HEK293 (cell line): Measurements from ENCODE around the gene RIMKLA.

ENCODE experiments used
- GLI4 ChIP-seq: fragments of 450-650 bp; formaldehyde crosslinking; IDR thresholded peaks from 2 replicates; pipeline ENCODE4 v1.5.1; 2016; ENCODE audit warnings: missing biosample characterization, missing genetic modification characterization
- GLIS1 ChIP-seq: fragments of 450-650 bp; formaldehyde crosslinking; IDR thresholded peaks from 2 replicates; pipeline ENCODE4 v1.5.1; 2016; ENCODE audit warnings: missing biosample characterization, missing genetic modification characterization
- HOXD13 ChIP-seq: sonication (generic); formaldehyde crosslinking; IDR thresholded peaks from 2 replicates; pipeline ENCODE4 v1.8.0; 2022; ENCODE audit warnings: missing genetic modification reagents, borderline replicate concordance
- KLF17 ChIP-seq: fragments of 450-650 bp; formaldehyde crosslinking; IDR thresholded peaks from 2 replicates; pipeline ENCODE4 v1.5.1; 2016; ENCODE audit warnings: missing biosample characterization, missing genetic modification characterization
- MEIS1 ChIP-seq: sonication (generic); formaldehyde crosslinking; IDR thresholded peaks from 2 replicates; pipeline ENCODE4 v1.8.1; 2022; ENCODE audit warnings: missing genetic modification reagents, mild to moderate bottlenecking, borderline replicate concordance
- PATZ1 ChIP-seq: fragments of 450-650 bp; formaldehyde crosslinking; IDR thresholded peaks from 2 replicates; pipeline ENCODE4 v1.5.1; 2016; ENCODE audit warnings: missing biosample characterization, missing genetic modification characterization
- SALL2 ChIP-seq: fragments of 450-650 bp; formaldehyde crosslinking; IDR thresholded peaks from 2 replicates; pipeline ENCODE4 v1.5.0; 2017; ENCODE audit warnings: missing biosample characterization, mild to moderate bottlenecking, missing genetic modification characterization, borderline replicate concordance
- SP3 ChIP-seq: fragments of 450-650 bp; formaldehyde crosslinking; IDR thresholded peaks from 2 replicates; pipeline ENCODE4 v1.5.1; 2016; ENCODE audit warnings: missing biosample characterization, missing genetic modification characterization
- YY1 ChIP-seq: fragments of 450-650 bp; formaldehyde crosslinking; IDR thresholded peaks from 2 replicates; pipeline ENCODE4 v1.5.1; 2018; ENCODE audit warnings: missing biosample characterization, missing genetic modification characterization
- ZBTB11 ChIP-seq: fragments of 450-650 bp; formaldehyde crosslinking; conservative IDR thresholded peaks from 2 replicates; pipeline ENCODE4 v1.5.1; 2016; ENCODE audit warnings: low read depth, missing biosample characterization, missing genetic modification characterization
- ZBTB26 ChIP-seq: fragments of 450-650 bp; formaldehyde crosslinking; optimal IDR thresholded peaks from 2 replicates; pipeline ENCODE3; 2016; ENCODE audit warnings: missing biosample characterization, mild to moderate bottlenecking, missing genetic modification characterization
- ZBTB44 ChIP-seq: fragments of 450-650 bp; IDR thresholded peaks from 2 replicates; pipeline ENCODE4 v1.5.1; 2018; ENCODE audit warnings: missing biosample characterization, mild to moderate bottlenecking, missing genetic modification characterization
- ZBTB49 ChIP-seq: fragments of 450-650 bp; formaldehyde crosslinking; IDR thresholded peaks from 2 replicates; pipeline ENCODE4 v1.5.1; 2016; ENCODE audit warnings: missing biosample characterization, missing genetic modification characterization, low read depth
- ZBTB8A ChIP-seq: fragments of 450-650 bp; formaldehyde crosslinking; IDR thresholded peaks from 2 replicates; pipeline ENCODE4 v1.5.1; 2016; ENCODE audit warnings: missing biosample characterization, missing genetic modification characterization
- ZNF18 ChIP-seq: fragments of 450-650 bp; formaldehyde crosslinking; IDR thresholded peaks from 2 replicates; pipeline ENCODE4 v1.5.1; 2016; ENCODE audit warnings: missing biosample characterization, missing genetic modification characterization
- ZNF184 ChIP-seq: fragments of 450-650 bp; IDR thresholded peaks from 2 replicates; pipeline ENCODE4 v1.5.1; 2018; ENCODE audit warnings: missing biosample characterization, mild to moderate bottlenecking, missing genetic modification characterization
- ZNF335 ChIP-seq: fragments of 450-650 bp; formaldehyde crosslinking; conservative IDR thresholded peaks from 2 replicates; pipeline ENCODE4 v1.5.1; 2016; ENCODE audit warnings: missing biosample characterization, missing genetic modification characterization
- ZNF341 ChIP-seq: fragments of 450-650 bp; formaldehyde crosslinking; IDR thresholded peaks from 2 replicates; pipeline ENCODE4; 2016; ENCODE audit warnings: low read depth, missing biosample characterization, missing genetic modification characterization
- ZNF449 ChIP-seq: fragments of 450-650 bp; formaldehyde crosslinking; IDR thresholded peaks from 2 replicates; pipeline ENCODE4 v1.5.1; 2017; ENCODE audit warnings: missing biosample characterization, mild to moderate bottlenecking, missing genetic modification characterization, moderate library complexity
- ZNF561 ChIP-seq: fragments of 450-650 bp; IDR thresholded peaks from 2 replicates; pipeline ENCODE4 v1.5.1; 2018; ENCODE audit warnings: missing biosample characterization, missing genetic modification characterization, borderline replicate concordance
- ZNF660 ChIP-seq: fragments of 450-650 bp; IDR thresholded peaks from 2 replicates; pipeline ENCODE4 v1.5.1; 2018; ENCODE audit warnings: missing biosample characterization, mild to moderate bottlenecking, missing genetic modification characterization
- ZNF701 ChIP-seq: fragments of 450-650 bp; formaldehyde crosslinking; IDR thresholded peaks from 2 replicates; pipeline ENCODE4 v1.5.1; 2016; ENCODE audit warnings: missing biosample characterization, missing genetic modification characterization
- ZSCAN16 ChIP-seq: fragments of 450-650 bp; formaldehyde crosslinking; IDR thresholded peaks from 2 replicates; pipeline ENCODE4 v1.5.1; 2016; ENCODE audit warnings: missing biosample characterization, missing genetic modification characterization
- ZXDB ChIP-seq: fragments of 450-650 bp; formaldehyde crosslinking; IDR thresholded peaks from 2 replicates; pipeline ENCODE4 v1.5.1; 2016; ENCODE audit warnings: missing biosample characterization, missing genetic modification characterization

RIMKLA gene

GRCh38 chr1:42420911-42421585, 40.5 kb downstream of the RIMKLA start (continued):
- TF ChIP-seq ZNF18 (tag by site-specific recombination) (no peak), ZNF341 (tag by site-specific recombination) (peak; percentile 70), ZBTB8A (tag by site-specific recombination) (peak; percentile 25; the same call in 1 of the 2 replicates), YY1 (tag by site-specific recombination) (no peak), SALL2 (tag by site-specific recombination) (no peak), GLI4 (no peak), ZSCAN16 (no peak), SP3 (tag by site-specific recombination) (no peak), KLF17 (tag by site-specific recombination) (no peak), HOXD13 (CRISPR knock-in tag) (no peak), ZNF561 (tag by site-specific recombination) (peak; percentile 89; the same call in 1 of the 2 replicates), MEIS1 (CRISPR knock-in tag) (no peak), ZNF660 (peak; percentile 96), ZNF184 (tag by site-specific recombination) (no peak), ZNF449 (no peak), PATZ1 (tag by site-specific recombination) (peak; percentile 64; the same call in 1 of the 2 replicates), ZNF701 (no peak), ZBTB49 (tag by site-specific recombination) (no peak), ZBTB44 (tag by site-specific recombination) (peak; percentile 76; the same call in 1 of the 2 replicates), ZBTB26 (tag by site-specific recombination) (no peak), ZXDB (tag by site-specific recombination) (no peak), GLIS1 (peak; percentile 93), ZBTB11 (no peak), ZNF335 (tag by site-specific recombination) (peak; percentile 51; the same call in 1 of the 2 replicates)
